Testis (tissue), 3 donors: Measurements from ENCODE around the gene CCDC9. TPM values are rescaled to one million over a fixed set of nuclear protein-coding genes. Genes with fewer than 3 reads are reported as not detected.

Source experiments
- DNase-seq: peaks from one replicate; pipeline ENCODE4 v3.0.0-alpha.2; 2019
- H3K27ac ChIP-seq, 2 donors: fragments of 200-600 bp; sonication (generic); one replicate each; pipeline ENCODE4 v1.5.1; 2019
- H3K27me3 ChIP-seq: fragments of 200-600 bp; sonication (generic); one replicate; pipeline ENCODE4 v1.5.1; 2019
- H3K36me3 ChIP-seq: fragments of 200-600 bp; sonication (generic); one replicate; pipeline ENCODE4 v1.5.1; 2017; ENCODE audit warnings: low read depth; ENCODE audit errors: missing control alignments
- H3K4me1 ChIP-seq: fragments of 200-600 bp; sonication (generic); one replicate; pipeline ENCODE4 v1.5.1; 2019
- H3K4me3 ChIP-seq, 2 donors: fragments of 200-600 bp; sonication (generic); one replicate each; pipeline ENCODE4 v1.5.1; 2017 to 2019
- H3K9me3 ChIP-seq: fragments of 200-600 bp; sonication (generic); one replicate; pipeline ENCODE4 v1.5.1; 2017
- POLR2A ChIP-seq: fragments of 450-650 bp; IDR thresholded peaks from one replicate; pipeline ENCODE4 v1.6.1; 2017; ENCODE audit warnings: antibody characterized with exemption, mild to moderate bottlenecking, moderate library complexity
- WGBS, 2 donors: methylation state at CpG; one replicate each; pipeline ENCODE4 v1.1.5; 2018; 5-methylcytosine and 5-hydroxymethylcytosine counted together
- intact Hi-C: fragments of 100-400 bp; cut with DNase I; formaldehyde crosslinking; loops from one replicate; pipeline ENCODE4 v1.15.1; 2023; ENCODE audit warnings: low total_unique reads
- polyA plus RNA-seq: library from polyadenylated mRNA; stranded (reverse); fragments of 350-450 nt; fragmentation: Illumina TruSeq; extraction: RNeasy Lipid Tissue Mini Kit (QIAGEN cat#74804); gene quantifications from one replicate; pipeline ENCODE4 v1.2.3, GENCODE V29; 2014; ENCODE audit warnings: low read depth, low replicate concordance; ENCODE audit not compliant: insufficient read depth
- total RNA-seq, 2 donors: library from RNA; depleted of rRNA; stranded (reverse); fragments of >200 nt; gene quantifications; one replicate each; pipeline ENCODE4 v1.2.3, GENCODE V29; 2016
- TF ChIP-seq, protein P1 (sequence below), 3 experiments: fragments of 450-650 bp in 2 of 3; fragments of 200-600 bp in 1 of 3; sonication (generic) in 1 of 3; IDR thresholded peaks; one replicate each; pipeline ENCODE4 v1.5.1; 2016 to 2019; ENCODE audit warnings: antibody characterized with exemption in 3 of 3, mild to moderate bottlenecking in 2 of 3, moderate library complexity in 1 of 3

The CCDC9 gene
- total and polyA plus RNA-seq, 3 donors from 2014 or later = 50.9 to 65.0 (median 61.0) TPM

DNA sequence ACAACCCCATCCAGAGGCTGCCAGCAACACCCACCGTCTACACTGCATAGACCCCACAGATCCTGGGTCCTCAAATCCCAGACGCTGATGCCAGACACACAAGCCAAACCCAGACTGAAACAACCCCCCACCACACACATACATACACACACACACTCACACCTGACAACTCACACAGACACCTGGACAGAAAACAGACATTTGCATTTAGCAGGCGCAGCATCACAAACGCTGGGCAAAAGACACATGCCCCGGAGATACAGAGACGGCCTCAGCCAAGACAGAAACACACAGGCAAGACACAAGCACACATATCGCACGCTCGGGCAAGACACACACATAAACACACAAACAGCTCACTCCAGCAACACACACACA, 26.7 kb upstream of the CCDC9 start:
- Histone ChIP-seq H3K9me3 (no peaks in the 10 kb centered on the region), H3K4me1 (peaks cover 26% of the 10 kb centered on the region), H3K27me3 (no peaks in the 10 kb centered on the region), H3K27ac (peak overlapping the region; percentile 99), H3K4me3 (peak overlapping the region; percentile 84 to 88), H3K36me3 (no peaks in the 10 kb centered on the region)
- 2 to 8% methylated on average over 9 of the region's 9 CpGs for WGBS, 2 donors
- peak; percentile 45 for DNase-seq
- intact Hi-C loops = no loop called here
- no peak for TF ChIP-seq POLR2A
- TF ChIP-seq, protein P1, sequence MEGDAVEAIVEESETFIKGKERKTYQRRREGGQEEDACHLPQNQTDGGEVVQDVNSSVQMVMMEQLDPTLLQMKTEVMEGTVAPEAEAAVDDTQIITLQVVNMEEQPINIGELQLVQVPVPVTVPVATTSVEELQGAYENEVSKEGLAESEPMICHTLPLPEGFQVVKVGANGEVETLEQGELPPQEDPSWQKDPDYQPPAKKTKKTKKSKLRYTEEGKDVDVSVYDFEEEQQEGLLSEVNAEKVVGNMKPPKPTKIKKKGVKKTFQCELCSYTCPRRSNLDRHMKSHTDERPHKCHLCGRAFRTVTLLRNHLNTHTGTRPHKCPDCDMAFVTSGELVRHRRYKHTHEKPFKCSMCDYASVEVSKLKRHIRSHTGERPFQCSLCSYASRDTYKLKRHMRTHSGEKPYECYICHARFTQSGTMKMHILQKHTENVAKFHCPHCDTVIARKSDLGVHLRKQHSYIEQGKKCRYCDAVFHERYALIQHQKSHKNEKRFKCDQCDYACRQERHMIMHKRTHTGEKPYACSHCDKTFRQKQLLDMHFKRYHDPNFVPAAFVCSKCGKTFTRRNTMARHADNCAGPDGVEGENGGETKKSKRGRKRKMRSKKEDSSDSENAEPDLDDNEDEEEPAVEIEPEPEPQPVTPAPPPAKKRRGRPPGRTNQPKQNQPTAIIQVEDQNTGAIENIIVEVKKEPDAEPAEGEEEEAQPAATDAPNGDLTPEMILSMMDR (IDR thresholded peaks at IDR 0.05) = no peak

DNA sequence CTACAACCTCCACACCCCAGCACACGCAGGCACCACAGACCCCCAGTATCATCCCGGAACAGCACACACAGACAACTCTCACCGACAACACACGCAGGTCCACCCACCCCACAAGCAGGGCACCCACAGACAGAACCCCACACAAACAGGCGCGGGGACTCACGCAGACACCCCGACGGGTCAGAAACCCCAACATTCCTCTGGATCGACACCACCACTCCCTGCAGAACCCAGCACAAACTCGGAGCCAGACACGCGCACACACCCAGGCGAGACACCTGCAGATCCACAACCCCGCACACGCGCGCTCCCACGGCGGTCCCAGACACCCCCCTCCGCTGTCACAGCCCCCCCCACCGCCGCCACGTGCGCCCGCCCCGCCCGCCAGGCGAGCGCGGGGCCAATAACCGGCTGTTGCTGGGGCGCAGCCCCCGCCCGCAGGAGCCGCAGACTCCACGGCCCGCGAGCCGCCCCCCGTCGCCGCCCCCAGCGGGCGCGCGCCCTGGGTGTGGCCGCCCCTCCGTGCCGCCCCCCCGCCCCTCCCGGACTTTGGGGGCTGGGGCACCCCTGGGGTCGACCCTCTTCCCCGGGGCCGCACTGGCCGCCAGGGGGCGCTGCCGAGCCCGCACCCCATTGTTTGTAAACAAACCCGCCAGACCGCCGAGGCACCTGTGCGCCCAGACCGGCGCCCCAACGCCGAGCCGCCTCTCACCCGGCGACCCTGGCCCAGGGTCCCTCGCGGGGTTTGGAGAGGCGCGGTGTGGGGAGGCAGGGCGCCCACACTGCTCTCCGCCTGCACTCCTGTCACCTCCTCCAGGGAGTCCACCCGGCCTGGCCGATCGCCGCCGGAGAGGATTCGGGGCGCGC, 26.0 kb upstream of the CCDC9 start:
- Histone ChIP-seq H3K36me3 (no peaks in the 10 kb centered on the region), H3K9me3 (no peaks in the 10 kb centered on the region), H3K4me3 (peak overlapping the region; percentile 84 to 88), H3K4me1 (peaks cover 26% of the 10 kb centered on the region), H3K27me3 (no peaks in the 10 kb centered on the region), H3K27ac (peak overlapping the region; percentile 99)
- 1% methylated on average over 47 of the region's 84 CpGs; no CpG with 5 or more reads in 1 of the 2 donors for WGBS, 2 donors
- DNase-seq = peak; percentile 72
- no peak for TF ChIP-seq POLR2A
- TF ChIP-seq, protein P1 (IDR thresholded peaks at IDR 0.05) = peak; percentile 79 to 92 (median 91)
- intact Hi-C loops = no loop called here

DNA sequence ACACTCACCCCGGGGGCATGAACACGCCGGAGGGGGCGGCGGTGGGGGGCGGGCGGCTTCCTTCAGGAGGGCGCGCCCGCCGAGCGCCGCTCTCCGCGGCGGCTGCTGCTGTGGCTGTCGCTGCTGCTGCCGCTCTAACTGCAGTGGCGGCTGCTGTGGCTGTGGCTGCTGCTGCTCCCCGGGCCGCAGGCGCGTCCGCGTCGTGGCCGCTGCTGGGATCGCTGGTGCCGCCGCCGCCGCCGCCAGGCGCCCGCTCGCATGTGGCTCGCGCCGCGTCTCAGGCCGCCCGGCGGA, 25.5 kb upstream of the CCDC9 start, which contains the start of gene BBC3:
Gene BBC3, minus strand, starts transcription at position 279 of the 294 bp plus-strand sequence. CDS start 2,768 bp downstream, outside the sequence.
- peaks cover 26% of the 10 kb centered on the region for H3K4me1 ChIP-seq
- intact Hi-C loops = no loop called here
- no peak for DNase-seq
- 0 to 1% methylated on average over 11 to 18 of the region's 43 CpGs for WGBS, 2 donors
- H3K4me3 ChIP-seq = peak within 1 kb of the TSS; percentile 84 to 88
- H3K27me3 ChIP-seq = no peaks in the 10 kb centered on the region
- H3K27ac ChIP-seq = peak within 1 kb of the TSS; percentile 99
- H3K9me3 ChIP-seq = no peaks in the 10 kb centered on the region
- TF ChIP-seq, protein P1 (IDR thresholded peaks at IDR 0.05) = no peak
- no peak for TF ChIP-seq POLR2A
- no peaks in the 10 kb centered on the region for H3K36me3 ChIP-seq

DNA sequence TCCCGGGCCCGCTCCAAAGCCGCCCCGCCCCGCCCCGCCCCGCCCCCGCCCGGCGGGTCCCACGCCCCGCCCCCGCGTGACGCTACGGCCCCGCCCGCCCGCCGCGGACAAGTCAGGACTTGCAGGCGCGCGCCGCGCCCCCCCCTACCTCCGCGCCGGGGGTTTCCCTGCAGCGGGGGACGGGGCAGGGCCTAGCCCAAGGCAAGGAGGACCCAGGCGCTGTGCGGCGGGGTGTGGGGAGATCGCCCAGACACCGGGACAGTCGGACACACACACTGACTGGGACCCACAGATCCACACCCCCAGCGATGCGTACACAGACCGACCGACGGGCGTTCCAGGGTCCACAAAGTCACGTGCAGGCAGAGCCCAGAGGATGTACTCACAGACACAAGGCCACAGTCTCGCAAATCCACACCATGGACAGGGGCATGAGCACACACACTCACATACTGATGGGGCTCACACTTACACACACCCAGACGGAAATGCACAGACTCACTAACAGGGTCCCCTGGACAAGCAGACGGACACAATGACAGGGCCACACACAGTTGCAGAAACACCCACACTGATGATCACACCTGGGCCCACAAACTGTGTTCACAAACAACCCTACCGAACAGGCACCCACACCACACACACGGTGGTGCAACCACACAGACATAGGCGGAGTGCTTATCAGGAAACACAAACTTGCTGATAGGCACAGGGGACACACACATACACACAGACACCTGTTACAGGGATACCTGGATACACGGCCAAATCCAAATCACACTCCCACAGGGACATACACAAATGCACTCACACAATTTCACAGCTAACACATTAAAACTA, 24.9 kb upstream of the CCDC9 start:
- intact Hi-C loops = no loop called here
- WGBS, 2 donors = 0 to 33% methylated on average over 1 to 10 of the region's 51 CpGs

More for the DNA sequence above, 24.9 kb upstream of the CCDC9 start:
- DNase-seq = peak; percentile 89
- H3K36me3 ChIP-seq = no peaks in the 10 kb centered on the region
- TF ChIP-seq, protein P1 (IDR thresholded peaks at IDR 0.05) = no peak
- TF ChIP-seq POLR2A = no peak
- no peaks in the 10 kb centered on the region for H3K9me3 ChIP-seq
- H3K4me1 ChIP-seq = peaks cover 26% of the 10 kb centered on the region
- H3K4me3 ChIP-seq = peak overlapping the region; percentile 84 to 88
- no peaks in the 10 kb centered on the region for H3K27me3 ChIP-seq
- peak overlapping the region; percentile 41 to 99 for H3K27ac ChIP-seq
